Upper lobe of left lung (tissue), 6 donors: ENCODE measurements around the gene UBE4B. TPM values are rescaled to one million over a fixed set of nuclear protein-coding genes. Genes with fewer than 3 reads are reported as not detected.
A peak's percentile ranks its signal among the peaks of the same experiment; 100 is the strongest.

Experiments
- ATAC-seq, 2 donors: fragments of 200-7000 bp; cut with Tn5 transposase; one replicate each; pipeline ENCODE4 v1.9.1; 2022; ENCODE audit warnings: mild to moderate bottlenecking in 2 of 2, moderate library complexity in 2 of 2; ENCODE audit not compliant: low FRiP score in 2 of 2
- DNase-seq, 2 donors: peaks; one replicate each; pipeline ENCODE4 v3.0.0-alpha.2; 2019 to 2020
- H3K27ac ChIP-seq, 4 donors: fragments of 200-600 bp; sonication (generic); one replicate each; pipeline ENCODE4 v1.5.1; 2016 to 2019
- H3K27me3 ChIP-seq, 4 donors: fragments of 200-600 bp; sonication (generic); one replicate each; pipeline ENCODE4 v1.5.1; 2017 to 2019
- H3K36me3 ChIP-seq, 4 donors: fragments of 200-600 bp; sonication (generic); one replicate each; pipeline ENCODE4 v1.5.1; 2016 to 2019
- H3K4me1 ChIP-seq, 4 donors: fragments of 200-600 bp; sonication (generic); one replicate each; pipeline ENCODE4 v1.5.1; 2018 to 2019
- H3K4me3 ChIP-seq, 4 donors: fragments of 200-600 bp; sonication (generic); one replicate each; pipeline ENCODE4 v1.5.1; 2017 to 2019; ENCODE audit warnings: mild to moderate bottlenecking in 2 of 4, moderate library complexity in 1 of 4
- H3K9me3 ChIP-seq, 4 donors: fragments of 200-600 bp; sonication (generic); one replicate each; pipeline ENCODE4 v1.5.1; 2018 to 2019
- CTCF ChIP-seq, 6 experiments: fragments of 450-650 bp in 4 of 6; fragments of 200-600 bp in 2 of 6; sonication (generic) in 2 of 6; IDR thresholded peaks; one replicate each; pipeline ENCODE4 v1.5.1; 2016 to 2019; ENCODE audit warnings: antibody characterized with exemption in 6 of 6
- EP300 ChIP-seq, 4 donors: sonication (generic); formaldehyde crosslinking; IDR thresholded peaks; one replicate each; pipeline ENCODE4 v1.5.1; 2017; ENCODE audit warnings: antibody characterized with exemption in 4 of 4, control low read depth in 2 of 4
- POLR2A ChIP-seq, 4 donors: fragments of 450-650 bp; IDR thresholded peaks; one replicate each; pipeline ENCODE4 v1.5.1; 2016 to 2017; ENCODE audit warnings: antibody characterized with exemption in 4 of 4, mild to moderate bottlenecking in 2 of 4
- POLR2AphosphoS5 ChIP-seq, 2 donors: sonication (generic); formaldehyde crosslinking; IDR thresholded peaks; one replicate each; pipeline ENCODE4 v1.5.1; 2017; ENCODE audit warnings: antibody characterized with exemption in 2 of 2
- WGBS, 2 donors: methylation state at CpG; one replicate each; pipeline ENCODE4 v1.1.5; 2017 to 2018; 5-methylcytosine and 5-hydroxymethylcytosine counted together
- total RNA-seq, 6 donors: library from RNA; depleted of rRNA in 4 of 6; stranded (reverse); fragments of >200 nt in 4 of 6; gene quantifications; one replicate each; pipeline versions ENCODE4 v1.1.0 to v1.2.1, GENCODE V29; 2016 to 2021
- donor health status: DM: no; HTN: no; CAD: no; lungs with moderate emphysema.
- donor health status: DM: no; HTN: yes; CAD: no; lungs with severe emphysema.

UBE4B gene
- total RNA-seq, 6 donors from 2014 or later = 24.5 to 83.8 (median 42.8) TPM

GRCh38 chr1:9990944-9991343 is 41.8 kb upstream of the UBE4B start:
- peak in 1 of 2 donors; percentile 30 for DNase-seq
- H3K27ac ChIP-seq = peak overlapping the region; percentile 25 to 70 (median 49)
- TF ChIP-seq POLR2A (IDR thresholded peaks at IDR 0.05) (no peak), POLR2AphosphoS5 (IDR thresholded peaks at IDR 0.05) (no peak), EP300 (IDR thresholded peaks at IDR 0.05) (no peak), CTCF (IDR thresholded peaks at IDR 0.05) (no peak)
- no peaks in the 10 kb centered on the region for H3K9me3 ChIP-seq
- WGBS, 2 donors = 18 to 38% methylated on average over 2 of the region's 2 CpGs
- peaks cover 0 to 17% (median 0%) of the 10 kb centered on the region in 4 donors for H3K4me1 ChIP-seq
- ATAC-seq = peak in 1 of 2 donors; percentile 67
- no peak overlapping the region for H3K4me3 ChIP-seq
- no peaks in the 10 kb centered on the region for H3K27me3 ChIP-seq
- no peaks in the 10 kb centered on the region for H3K36me3 ChIP-seq

GRCh38 chr1:9992910-9993309 is 39.8 kb upstream of the UBE4B start:
- Histone ChIP-seq H3K4me3 (no peak overlapping the region), H3K36me3 (no peaks in the 10 kb centered on the region), H3K9me3 (no peaks in the 10 kb centered on the region), H3K4me1 (peaks cover 11 to 27% (median 13%) of the 10 kb centered on the region in 4 donors), H3K27ac (peak overlapping the region in 1 of 4 donors; percentile 51), H3K27me3 (peaks cover 0 to 11% (median 9%) of the 10 kb centered on the region in 4 donors)
- DNase-seq (no peak), ATAC-seq (no peak)
- 76 to 81% methylated on average over 5 of the region's 5 CpGs for WGBS, 2 donors
- no peak for TF ChIP-seq POLR2AphosphoS5 (IDR thresholded peaks at IDR 0.05)
- TF ChIP-seq CTCF (IDR thresholded peaks at IDR 0.05) = no peak
- TF ChIP-seq EP300 (IDR thresholded peaks at IDR 0.05) = no peak
- no peak for TF ChIP-seq POLR2A (IDR thresholded peaks at IDR 0.05)

GRCh38 chr1:9993561-9994075 is 39.1 kb upstream of the UBE4B start:
- Histone ChIP-seq H3K27ac (peak overlapping the region in 1 of 4 donors; percentile 51), H3K4me3 (no peak overlapping the region), H3K36me3 (no peaks in the 10 kb centered on the region), H3K4me1 (peaks cover 13 to 30% (median 15%) of the 10 kb centered on the region in 4 donors), H3K9me3 (no peaks in the 10 kb centered on the region), H3K27me3 (peaks cover 0 to 12% (median 11%) of the 10 kb centered on the region in 4 donors)
- ATAC-seq (no peak), DNase-seq (no peak)
- WGBS, 2 donors = 71 to 74% methylated on average over 7 of the region's 7 CpGs
- no peak for TF ChIP-seq POLR2AphosphoS5 (IDR thresholded peaks at IDR 0.05)
- no peak for TF ChIP-seq EP300 (IDR thresholded peaks at IDR 0.05)
- TF ChIP-seq POLR2A (IDR thresholded peaks at IDR 0.05) = no peak
- no peak for TF ChIP-seq CTCF (IDR thresholded peaks at IDR 0.05)

- DNase-seq (peak; percentile 65 to 89), ATAC-seq (peak in 1 of 2 donors; percentile 75)
- no peak for TF ChIP-seq POLR2AphosphoS5 (IDR thresholded peaks at IDR 0.05)
- TF ChIP-seq EP300 (IDR thresholded peaks at IDR 0.05) = no peak
- TF ChIP-seq POLR2A (IDR thresholded peaks at IDR 0.05) = no peak
- TF ChIP-seq CTCF (IDR thresholded peaks at IDR 0.05) = no peak
- peak within 1 kb of the TSS; percentile 35 to 58 (median 51) for H3K4me3 ChIP-seq
- 10 to 18% methylated on average over 18 to 50 of the region's 71 CpGs for WGBS, 2 donors
- H3K27me3 ChIP-seq = peaks cover 0 to 16% (median 11%) of the 10 kb centered on the region in 4 donors
- peaks cover 0 to 3% (median 0%) of the 10 kb centered on the region in 4 donors for H3K9me3 ChIP-seq
- H3K36me3 ChIP-seq = no peaks in the 10 kb centered on the region
- peak within 1 kb of the TSS in 2 of 4 donors; percentile 44 to 49 for H3K27ac ChIP-seq
- H3K4me1 ChIP-seq = peaks cover 13 to 16% (median 14%) of the 10 kb centered on the region in 4 donors
Measured at GRCh38 chr1:9996624-9997582, 35.9 kb upstream of the UBE4B start, which contains the start of gene RBP7. RBP7 (plus strand) TSS chr1:9997228; CDS start chr1:9997259, 31 bp downstream.
